Gastroesophageal sphincter (tissue), 3 donors: ENCODE results near the gene SLC47A2.

Experiments used
- CTCF ChIP-seq, 4 experiments: fragments of 200-600 bp in 2 of 4; fragments of 450-650 bp in 2 of 4; sonication (generic) in 1 of 4; IDR thresholded peaks; one replicate each; pipeline ENCODE4 v1.5.1; 2017 to 2019; ENCODE audit warnings: antibody characterized with exemption in 4 of 4, mild to moderate bottlenecking in 2 of 4, moderate library complexity in 2 of 4
- POLR2A ChIP-seq, 2 donors: fragments of 450-650 bp; IDR thresholded peaks; one replicate each; pipeline ENCODE4 v1.6.1; 2017; ENCODE audit warnings: antibody characterized with exemption in 2 of 2, mild to moderate bottlenecking in 2 of 2, moderate library complexity in 1 of 2
- POLR2AphosphoS5 ChIP-seq: sonication (generic); formaldehyde crosslinking; IDR thresholded peaks from one replicate; pipeline ENCODE4 v1.6.1; 2017; ENCODE audit warnings: antibody characterized with exemption

- TF ChIP-seq CTCF (IDR thresholded peaks at IDR 0.05) (no peak), POLR2AphosphoS5 (no peak), POLR2A (IDR thresholded peaks at IDR 0.05) (no peak)
Measured at GRCh38 chr17:19730843-19731242, 14.5 kb upstream of the SLC47A2 start.
